IMR-90 (cell line): Measurements from ENCODE around the gene CEP295NL. TPM values are rescaled to one million over a fixed set of nuclear protein-coding genes. Genes with fewer than 3 reads are reported as not detected.

ENCODE experiments used
- ATAC-seq: fragments of 200-7000 bp; cut with Tn5 transposase; 2 replicates; pipeline ENCODE4 v1.9.1; 2020; ENCODE audit warnings: low read depth, mild to moderate bottlenecking, moderate library complexity
- BruUV-seq: library from RNA; stranded (reverse); fragments of 400-500 nt; replicated peaks from 2 replicates; lab custom pipeline; 2021; lab: Mats Ljungman, UMichigan
- CTCF ChIA-PET: fragments of 300-600 bp; formaldehyde crosslinking; extraction: SDS; loops from one replicate; lab custom pipeline; 2021; ENCODE audit warnings: antibody characterized with exemption; lab: Yijun Ruan, JAX
- POLR2A ChIA-PET: fragments of 300-600 bp; sonication (Branson Sonifier 250); formaldehyde crosslinking; loops from one replicate; lab custom pipeline; 2022; ENCODE audit warnings: antibody characterized with exemption; ENCODE audit not compliant: unreplicated experiment; lab: Charles Lee
- DNase-seq: peaks from one replicate; pipeline ENCODE4 v3.0.0; 2013
- H2AFZ ChIP-seq: replicated peaks from 2 replicates; pipeline ENCODE3; 2013; ENCODE audit warnings: low read length, mild to moderate bottlenecking; ENCODE audit not compliant: poor library complexity
- H2AK5ac ChIP-seq: 2 replicates; pipeline ENCODE4 v1.6.1; 2013; ENCODE audit warnings: low read depth, low read length, inconsistent platforms
- H2AK9ac ChIP-seq: replicated peaks from 2 replicates; pipeline ENCODE3; 2013; ENCODE audit warnings: mild to moderate bottlenecking, low read depth, low read length, moderate library complexity; ENCODE audit not compliant: poor library complexity
- H2BK120ac ChIP-seq: 2 replicates; pipeline ENCODE4 v1.6.1; 2013; ENCODE audit warnings: low read depth, low read length, inconsistent platforms
- H2BK15ac ChIP-seq: 3 replicates; pipeline ENCODE4 v1.6.1; 2013; ENCODE audit warnings: low read depth, low read length, inconsistent platforms
- H2BK20ac ChIP-seq: 2 replicates; pipeline ENCODE4 v1.6.1; 2013; ENCODE audit warnings: low read depth, mild to moderate bottlenecking, inconsistent platforms, low read length, moderate library complexity
- H2BK5ac ChIP-seq: 2 replicates; pipeline ENCODE4 v1.6.1; 2013; ENCODE audit warnings: mild to moderate bottlenecking, low read depth, low read length, inconsistent platforms; ENCODE audit not compliant: poor library complexity, severe bottlenecking
- H3K14ac ChIP-seq: replicated peaks from 2 replicates; pipeline ENCODE4 v1.6.1; 2013; ENCODE audit warnings: low read depth, low read length, inconsistent platforms
- H3K18ac ChIP-seq: 2 replicates; pipeline ENCODE4 v1.6.1; 2013; ENCODE audit warnings: low read depth, low read length, control low read depth
- H3K23ac ChIP-seq: 2 replicates; pipeline ENCODE4 v1.6.1; 2013; ENCODE audit warnings: low read depth, low read length, inconsistent platforms
- H3K27ac ChIP-seq: 2 replicates; pipeline ENCODE4 v1.5.1; 2013; ENCODE audit warnings: mild to moderate bottlenecking, control low read depth, low read length; ENCODE audit not compliant: insufficient read depth
- H3K27me3 ChIP-seq: 2 replicates; pipeline ENCODE4 v1.6.1; 2013; ENCODE audit warnings: low read length; ENCODE audit not compliant: control insufficient read depth, insufficient read depth
- H3K36me3 ChIP-seq: 2 replicates; pipeline ENCODE4 v1.6.1; 2013; ENCODE audit warnings: low read length, mixed read lengths; ENCODE audit not compliant: control insufficient read depth, insufficient read depth
- H3K4ac ChIP-seq: 2 replicates; pipeline ENCODE4 v1.6.1; 2013; ENCODE audit warnings: low read depth, low read length, inconsistent platforms
- H3K4me1 ChIP-seq: 2 replicates; pipeline ENCODE4 v1.6.1; 2013; ENCODE audit warnings: low read length, mixed read lengths; ENCODE audit not compliant: control insufficient read depth, insufficient read depth
- H3K4me2 ChIP-seq: 2 replicates; pipeline ENCODE4 v1.6.1; 2013; ENCODE audit warnings: low read depth, mild to moderate bottlenecking, control low read depth, low read length, moderate library complexity
- H3K4me3 ChIP-seq: 2 replicates; pipeline ENCODE4 v1.5.1; 2013; ENCODE audit warnings: low read depth, mild to moderate bottlenecking, control low read depth, low read length, moderate library complexity; ENCODE audit not compliant: insufficient read depth
- H3K56ac ChIP-seq: 2 replicates; pipeline ENCODE4 v1.6.1; 2013; ENCODE audit warnings: low read length, inconsistent platforms; ENCODE audit not compliant: insufficient read depth; ENCODE audit errors: extremely low read depth
- H3K79me1 ChIP-seq, 2 experiments: 2 replicates each; pipeline ENCODE4 v1.6.1; 2013; ENCODE audit warnings: low read length in 2 of 2, inconsistent platforms in 1 of 2, low read depth in 1 of 2
- H3K9ac ChIP-seq: 2 replicates; pipeline ENCODE4 v1.6.1; 2013; ENCODE audit warnings: low read depth, low read length, control low read depth
- H3K9me1 ChIP-seq: 2 replicates; pipeline ENCODE4 v1.6.1; 2013; ENCODE audit warnings: low read length, inconsistent platforms; ENCODE audit not compliant: insufficient read depth
- H3K9me3 ChIP-seq: 2 replicates; pipeline ENCODE4 v1.6.1; 2013; ENCODE audit warnings: low read length; ENCODE audit not compliant: control insufficient read depth, insufficient read depth
- H4K20me1 ChIP-seq: 2 replicates; pipeline ENCODE4 v1.6.1; 2013; ENCODE audit warnings: low read length, inconsistent platforms; ENCODE audit not compliant: insufficient read depth
- H4K5ac ChIP-seq: 2 replicates; pipeline ENCODE4 v1.6.1; 2013; ENCODE audit warnings: mild to moderate bottlenecking, low read depth, low read length, control low read depth
- H4K8ac ChIP-seq, 2 experiments: 2 replicates each; pipeline ENCODE4 v1.6.1; 2013; ENCODE audit warnings: low read depth in 2 of 2, low read length in 2 of 2, control low read depth in 1 of 2, inconsistent platforms in 1 of 2
- H4K91ac ChIP-seq: 2 replicates; pipeline ENCODE4 v1.6.1; 2013; ENCODE audit warnings: low read depth, low read length, inconsistent platforms; ENCODE audit not compliant: insufficient read depth
- BHLHE40 ChIP-seq: fragments of 150-350 bp; IDR thresholded peaks from 2 replicates; pipeline ENCODE4 v1.6.1; 2016; ENCODE audit warnings: mild to moderate bottlenecking, low read depth, low read length
- FOS ChIP-seq: fragments of 150-350 bp; IDR thresholded peaks from 2 replicates; pipeline ENCODE4 v1.6.1; 2016; ENCODE audit warnings: low read depth, low read length
- MXI1 ChIP-seq: IDR thresholded peaks from 2 replicates; pipeline ENCODE4 v1.6.1; 2012; ENCODE audit warnings: low read depth, mild to moderate bottlenecking, low read length, moderate library complexity, borderline replicate concordance
- NFE2L2 ChIP-seq: fragments of 150-350 bp; IDR thresholded peaks from 2 replicates; pipeline ENCODE4 v1.6.1; 2016; ENCODE audit warnings: low read depth, mild to moderate bottlenecking, low read length
- POLR2A ChIP-seq: IDR thresholded peaks from 2 replicates; pipeline ENCODE4 v1.6.1; 2012; ENCODE audit warnings: mild to moderate bottlenecking, low read depth, low read length
- RAD21 ChIP-seq: IDR thresholded peaks from 2 replicates; pipeline ENCODE4 v1.6.1; 2012; ENCODE audit warnings: low read length, improper control_type of control experiment
- RCOR1 ChIP-seq: IDR thresholded peaks from 2 replicates; pipeline ENCODE4 v1.6.1; 2012; ENCODE audit warnings: mild to moderate bottlenecking, low read length, improper control_type of control experiment; ENCODE audit not compliant: insufficient replicate concordance
- USF2 ChIP-seq: fragments of 150-350 bp; IDR thresholded peaks from 2 replicates; pipeline ENCODE4 v1.6.1; 2017; ENCODE audit warnings: mild to moderate bottlenecking, antibody characterized with exemption, low read length, low read depth
- WGBS, 2 experiments: methylation state at CpG; one replicate each; pipeline versions ENCODE4 v1.1.5 to v1.1.7; 2013; ENCODE audit warnings: missing lambda C conversion rate in 2 of 2; ENCODE audit not compliant: insufficient read length in 1 of 2; ENCODE audit errors: extremely low coverage in 2 of 2; 5-methylcytosine and 5-hydroxymethylcytosine counted together
- dilution Hi-C: fragments of 300-500 bp; cut with HindIII; formaldehyde crosslinking; loops from one replicate; pipeline ENCODE4 v1.14.3; 2018; ENCODE audit warnings: low sequenced_read_pairs; ENCODE audit not compliant: unreplicated experiment
- in situ Hi-C: fragments of 300-500 bp; cut with MboI; formaldehyde crosslinking; loops from 3 replicates; pipeline ENCODE4 v1.14.3; 2019; ENCODE audit warnings: low sequenced_read_pairs, inconsistent platforms, mixed read lengths
- intact Hi-C: fragments of 100-400 bp; cut with micrococcal nuclease; formaldehyde crosslinking; loops from 2 replicates; pipeline ENCODE4 v1.10.0; 2022
- polyA plus RNA-seq, 3 experiments: library from polyadenylated mRNA; depleted of rRNA; stranded (reverse); fragments of >200 nt; gene quantifications; 2 replicates each; pipeline ENCODE4 v1.2.3, GENCODE V29; 2012; ENCODE audit warnings: low replicate concordance in 1 of 3
- total RNA-seq: library from RNA; depleted of rRNA; stranded (reverse); fragments of >200 nt; gene quantifications from 2 replicates; pipeline ENCODE4 v1.2.3, GENCODE V29; 2012

The CEP295NL gene
- total and polyA plus RNA-seq, 2 of the 4 experiments (the other 2 are of a cell fraction), result 0.31 to 0.72 TPM

- no peak overlapping the region for H3K18ac ChIP-seq
- no peak overlapping the region for H2BK5ac ChIP-seq
- H4K20me1 ChIP-seq, result peaks cover 95% of the 10 kb centered on the region
- no peak overlapping the region for H2BK20ac ChIP-seq
- no peak overlapping the region for H2BK120ac ChIP-seq
- no peak overlapping the region for H3K23ac ChIP-seq
- ATAC-seq (no peak), DNase-seq (no peak)
- peaks cover 31% of the 10 kb centered on the region for H3K4me1 ChIP-seq
- no peak overlapping the region for H3K56ac ChIP-seq
- no peak overlapping the region for H2BK15ac ChIP-seq
- H3K9me1 ChIP-seq, result peaks cover 38% of the 10 kb centered on the region
- in situ Hi-C loops (no loop called here), dilution Hi-C loops (no loop called here), intact Hi-C loops (no loop called here)
- H2AK5ac ChIP-seq, result no peak overlapping the region
- TF ChIP-seq POLR2A, result no peak
- TF ChIP-seq RAD21, result no peak
- no peak for TF ChIP-seq BHLHE40
- no peak for TF ChIP-seq USF2
- TF ChIP-seq FOS, result no peak
- TF ChIP-seq MXI1, result no peak
- TF ChIP-seq NFE2L2, result no peak
- TF ChIP-seq RCOR1, result no peak
- H4K5ac ChIP-seq, result no peak overlapping the region
- no peak overlapping the region for H3K9ac ChIP-seq
- no peak overlapping the region for H4K8ac ChIP-seq
- POLR2A ChIA-PET, result no interaction called here
- H3K14ac ChIP-seq, result no peak overlapping the region
- no peak overlapping the region for H3K27ac ChIP-seq
- H3K27me3 ChIP-seq, result no peaks in the 10 kb centered on the region
- H3K4ac ChIP-seq, result no peak overlapping the region
- no peak overlapping the region for H3K4me3 ChIP-seq
- WGBS, 2 experiments, result 95% methylated on average over 4 of the region's 13 CpGs; no CpG with 5 or more reads in 1 of the 2 experiments
- peaks cover 38% of the 10 kb centered on the region for H3K36me3 ChIP-seq
- CTCF ChIA-PET, result interaction anchor here (0.9 kb wide), 1 partner anchor 23 kb away, joined by 3 read pairs; no protein-coding TSS in a partner anchor
- BruUV-seq, result no TSS peak
- peaks cover 34 to 89% of the 10 kb centered on the region in 2 experiments for H3K79me1 ChIP-seq
- H4K91ac ChIP-seq, result no peak overlapping the region
- no peak overlapping the region for H2AFZ ChIP-seq
- H3K4me2 ChIP-seq, result no peak overlapping the region
- H2AK9ac ChIP-seq, result no peak overlapping the region
- H3K9me3 ChIP-seq, result no peaks in the 10 kb centered on the region
Observed at GRCh38 chr17:78898947-78899346, 4.1 kb downstream of the CEP295NL start.
